OCI-LY7 (cell line): ENCODE data around the gene PRF1.

ENCODE experiments used
- EZH2phosphoT487 ChIP-seq: fragments of 200-600 bp; sonication (generic); IDR thresholded peaks from 2 replicates; pipeline ENCODE4 v1.6.1; 2018; ENCODE audit warnings: low read depth, borderline replicate concordance, mild to moderate bottlenecking, mixed run types, antibody characterized with exemption, low read length, moderate library complexity, mixed read lengths
- TF ChIP-seq, protein P1 (sequence below): fragments of 200-600 bp; sonication (generic); conservative IDR thresholded peaks from 2 replicates; pipeline ENCODE4 v1.5.1; 2014; ENCODE audit warnings: mild to moderate bottlenecking, antibody characterized with exemption, low read length, moderate library complexity, mixed read lengths

DNA sequence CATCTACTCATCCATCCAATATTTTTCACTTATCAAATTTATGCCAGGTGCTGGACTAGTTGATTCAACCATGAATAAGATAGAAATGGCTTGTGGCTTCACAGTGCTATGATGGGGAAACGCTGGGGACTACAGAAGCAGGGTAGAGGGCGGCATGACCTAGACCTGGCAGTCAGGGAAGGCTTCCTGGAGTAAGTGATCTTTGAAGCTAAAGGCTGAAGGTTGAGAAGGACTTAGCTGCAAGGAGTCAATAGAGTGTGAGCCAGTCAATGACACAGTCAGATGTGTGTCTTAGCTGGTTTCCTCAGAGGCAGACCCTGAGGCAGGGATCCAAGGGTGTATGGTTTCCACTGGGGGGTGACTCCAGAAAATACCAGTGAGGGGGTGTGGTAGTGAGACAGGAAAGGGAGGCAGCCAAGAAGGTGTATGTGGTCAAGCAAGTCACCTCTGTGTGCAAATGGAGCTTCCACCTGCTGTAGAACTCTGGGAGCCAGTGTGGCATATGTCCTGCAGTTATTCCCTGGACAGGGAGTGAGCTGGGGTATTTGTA is 10.3 kb downstream of the PRF1 start:
- TF ChIP-seq, protein P1, sequence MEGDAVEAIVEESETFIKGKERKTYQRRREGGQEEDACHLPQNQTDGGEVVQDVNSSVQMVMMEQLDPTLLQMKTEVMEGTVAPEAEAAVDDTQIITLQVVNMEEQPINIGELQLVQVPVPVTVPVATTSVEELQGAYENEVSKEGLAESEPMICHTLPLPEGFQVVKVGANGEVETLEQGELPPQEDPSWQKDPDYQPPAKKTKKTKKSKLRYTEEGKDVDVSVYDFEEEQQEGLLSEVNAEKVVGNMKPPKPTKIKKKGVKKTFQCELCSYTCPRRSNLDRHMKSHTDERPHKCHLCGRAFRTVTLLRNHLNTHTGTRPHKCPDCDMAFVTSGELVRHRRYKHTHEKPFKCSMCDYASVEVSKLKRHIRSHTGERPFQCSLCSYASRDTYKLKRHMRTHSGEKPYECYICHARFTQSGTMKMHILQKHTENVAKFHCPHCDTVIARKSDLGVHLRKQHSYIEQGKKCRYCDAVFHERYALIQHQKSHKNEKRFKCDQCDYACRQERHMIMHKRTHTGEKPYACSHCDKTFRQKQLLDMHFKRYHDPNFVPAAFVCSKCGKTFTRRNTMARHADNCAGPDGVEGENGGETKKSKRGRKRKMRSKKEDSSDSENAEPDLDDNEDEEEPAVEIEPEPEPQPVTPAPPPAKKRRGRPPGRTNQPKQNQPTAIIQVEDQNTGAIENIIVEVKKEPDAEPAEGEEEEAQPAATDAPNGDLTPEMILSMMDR: no peak
- TF ChIP-seq EZH2phosphoT487: no peak
